ENCODE results near the gene TOR1AIP2. TPM values are rescaled to one million over a fixed set of nuclear protein-coding genes. Genes with fewer than 3 reads are reported as not detected.

TOR1AIP2 gene
- total RNA-seq, 1 experiment from 2014 or later, result 73.9 TPM

DNA sequence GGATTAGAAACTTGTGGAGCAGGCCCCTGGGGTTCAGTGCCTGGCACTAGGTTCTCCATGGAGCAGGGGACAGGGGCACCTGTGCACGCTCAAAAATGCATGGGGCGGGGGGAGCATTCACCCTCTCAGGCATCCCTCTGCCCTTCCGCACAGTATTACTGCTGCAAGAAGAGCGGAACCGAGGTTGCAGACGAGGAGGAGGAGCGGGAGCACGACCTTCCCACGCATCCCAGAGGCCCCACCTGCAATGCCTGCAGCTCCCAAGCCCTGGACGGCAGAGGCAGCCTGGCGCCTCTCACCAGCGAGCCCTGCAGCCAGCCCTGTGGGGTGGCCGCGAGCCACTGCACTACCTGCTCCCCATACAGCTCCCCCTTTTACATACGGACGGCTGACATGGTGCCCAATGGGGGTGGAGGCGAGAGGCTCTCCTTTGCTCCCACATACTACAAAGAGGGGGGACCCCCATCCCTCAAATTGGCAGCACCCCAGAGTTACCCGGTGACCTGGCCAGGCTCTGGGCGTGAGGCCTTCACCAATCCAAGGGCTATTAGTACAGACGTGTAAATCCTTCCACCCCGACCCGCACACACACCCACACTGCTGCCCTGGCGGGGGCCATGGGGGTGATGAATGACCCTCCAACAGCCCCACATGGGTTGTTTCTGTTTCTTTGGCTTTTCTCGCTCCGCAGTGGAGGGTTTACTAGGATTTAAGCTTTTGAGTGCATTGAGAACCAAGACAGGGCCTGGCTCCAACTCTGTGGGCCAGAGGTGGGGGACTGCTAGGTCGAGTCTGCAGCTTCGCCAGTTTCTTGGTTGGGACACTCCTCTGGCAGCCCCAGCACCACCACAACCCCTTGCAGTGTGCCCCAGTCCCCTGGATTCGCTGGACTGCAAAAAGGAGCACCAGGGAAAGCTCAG is 63.7 kb downstream of the TOR1AIP2 start:
- H3K56ac ChIP-seq (ENCODE audit: insufficient read length, low read depth, low read length), result no peak overlapping the region
- no peaks in the 10 kb centered on the region for H4K20me1 ChIP-seq (ENCODE audit: control insufficient read depth, insufficient read depth, insufficient read length)
- no peak overlapping the region for H4K91ac ChIP-seq (ENCODE audit: insufficient read length, low read depth, low read length)
- H3K9me3 Mint-ChIP-seq, result no peaks in the 10 kb centered on the region
- peak overlapping the region; percentile 81 for H3K4me2 ChIP-seq (ENCODE audit: insufficient read depth, insufficient read length, low read length)
- no peaks in the 10 kb centered on the region for H3K79me1 ChIP-seq (ENCODE audit: insufficient read depth, low read depth, low read length, poor library complexity, severe bottlenecking)
- H2AFZ ChIP-seq (ENCODE audit: low read length), result no peak overlapping the region
- H3K4me1 Mint-ChIP-seq, result peaks cover 24 to 44% of the 10 kb centered on the region in 2 experiments
- H3K23ac ChIP-seq (ENCODE audit: insufficient read length, low read depth, low read length), result no peak overlapping the region
- DNase-seq, result no peak
- peaks cover 12% of the 10 kb centered on the region for H3K23me2 ChIP-seq (ENCODE audit: insufficient read length, low read depth, low read length, poor library complexity, severe bottlenecking)
- no peak overlapping the region for H2BK120ac ChIP-seq (ENCODE audit: low read depth, low read length, poor library complexity, severe bottlenecking)
- H2BK15ac ChIP-seq (ENCODE audit: low read depth, low read length), result no peak overlapping the region
- peaks cover 64% of the 10 kb centered on the region for H3K27me3 Mint-ChIP-seq (ENCODE audit: low read depth)
- H2BK20ac ChIP-seq (ENCODE audit: low read depth, low read length, poor library complexity, severe bottlenecking), result no peak overlapping the region
- no peak overlapping the region for H4K8ac ChIP-seq (replicated peaks; ENCODE audit: insufficient read length, low read depth, low read length)
- no peak overlapping the region for H3K9ac ChIP-seq (ENCODE audit: extremely low read depth, insufficient read length, low read length)
- no peak overlapping the region for H2BK5ac ChIP-seq (ENCODE audit: insufficient read length, low read length)
- H3K18ac ChIP-seq (ENCODE audit: insufficient read length, low read depth, low read length), result no peak overlapping the region
- no peak overlapping the region for H3T11ph ChIP-seq (ENCODE audit: low read length)
- H3K79me2 ChIP-seq (ENCODE audit: insufficient read depth, low read length), result no peaks in the 10 kb centered on the region
- WGBS (ENCODE audit: extremely low coverage, insufficient read length, low lambda C conversion rate), result no CpG with 5 or more reads among the region's 28 CpGs
- no peaks in the 10 kb centered on the region for H3K36me3 Mint-ChIP-seq (ENCODE audit: insufficient read depth in 1 of 3, low read depth in 3 of 3)
- TF ChIP-seq, protein P1, sequence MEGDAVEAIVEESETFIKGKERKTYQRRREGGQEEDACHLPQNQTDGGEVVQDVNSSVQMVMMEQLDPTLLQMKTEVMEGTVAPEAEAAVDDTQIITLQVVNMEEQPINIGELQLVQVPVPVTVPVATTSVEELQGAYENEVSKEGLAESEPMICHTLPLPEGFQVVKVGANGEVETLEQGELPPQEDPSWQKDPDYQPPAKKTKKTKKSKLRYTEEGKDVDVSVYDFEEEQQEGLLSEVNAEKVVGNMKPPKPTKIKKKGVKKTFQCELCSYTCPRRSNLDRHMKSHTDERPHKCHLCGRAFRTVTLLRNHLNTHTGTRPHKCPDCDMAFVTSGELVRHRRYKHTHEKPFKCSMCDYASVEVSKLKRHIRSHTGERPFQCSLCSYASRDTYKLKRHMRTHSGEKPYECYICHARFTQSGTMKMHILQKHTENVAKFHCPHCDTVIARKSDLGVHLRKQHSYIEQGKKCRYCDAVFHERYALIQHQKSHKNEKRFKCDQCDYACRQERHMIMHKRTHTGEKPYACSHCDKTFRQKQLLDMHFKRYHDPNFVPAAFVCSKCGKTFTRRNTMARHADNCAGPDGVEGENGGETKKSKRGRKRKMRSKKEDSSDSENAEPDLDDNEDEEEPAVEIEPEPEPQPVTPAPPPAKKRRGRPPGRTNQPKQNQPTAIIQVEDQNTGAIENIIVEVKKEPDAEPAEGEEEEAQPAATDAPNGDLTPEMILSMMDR (conservative IDR thresholded peaks at IDR 0.05), result no peak
- H4K5ac ChIP-seq (ENCODE audit: insufficient read length, low read depth, low read length), result no peak overlapping the region
- no peak overlapping the region for H3K14ac ChIP-seq (ENCODE audit: insufficient read depth, low read length)
- no peaks in the 10 kb centered on the region for H3K9me3 ChIP-seq (ENCODE audit: control insufficient read depth, low read depth, low read length)
- H3K27me3 ChIP-seq (ENCODE audit: insufficient read depth, low read length), result no peaks in the 10 kb centered on the region
- H3K27ac Mint-ChIP-seq, result no peak overlapping the region; a peak in 1 of 7 replicates
- no peaks in the 10 kb centered on the region for H3K4me1 ChIP-seq (ENCODE audit: insufficient read depth, low read length)
- no peak overlapping the region for H2BK12ac ChIP-seq (ENCODE audit: insufficient read length, low read depth, low read length)
- H3K4ac ChIP-seq (ENCODE audit: low read depth, low read length), result no peak overlapping the region
- no peak overlapping the region for H3K27ac ChIP-seq (ENCODE audit: insufficient read length, low read depth, low read length)
- no peak overlapping the region for H2AK5ac ChIP-seq (ENCODE audit: insufficient read length, low read length)
- peak overlapping the region; percentile 83 to 89 for H3K4me3 Mint-ChIP-seq

Measured in H9 (cell line).